HG02588 (cell line): ENCODE data around the gene CT45A3.
"Not testable (repeated sequence)": the region's sequence is repeated elsewhere in the genome, so short reads cannot be mapped to it uniquely, and the experiment has no call there.

ENCODE experiments used
- ATAC-seq: cut with Tn5 transposase; IDR thresholded peaks from one replicate; pipeline ENCODE4 v1.9.1; 2021; ENCODE audit warnings: mild to moderate bottlenecking, moderate library complexity; ENCODE audit not compliant: unreplicated experiment

Gene CT45A3, protein sequence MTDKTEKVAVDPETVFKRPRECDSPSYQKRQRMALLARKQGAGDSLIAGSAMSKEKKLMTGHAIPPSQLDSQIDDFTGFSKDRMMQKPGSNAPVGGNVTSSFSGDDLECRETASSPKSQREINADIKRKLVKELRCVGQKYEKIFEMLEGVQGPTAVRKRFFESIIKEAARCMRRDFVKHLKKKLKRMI

GRCh38 chrX:135768091-135768490 is at the start of gene CT45A3:
CT45A3 (minus strand) TSS chrX:135768191; CDS start chrX:135764444, 3,747 bp downstream.
- ATAC-seq = not testable (repeated sequence)

DNA sequence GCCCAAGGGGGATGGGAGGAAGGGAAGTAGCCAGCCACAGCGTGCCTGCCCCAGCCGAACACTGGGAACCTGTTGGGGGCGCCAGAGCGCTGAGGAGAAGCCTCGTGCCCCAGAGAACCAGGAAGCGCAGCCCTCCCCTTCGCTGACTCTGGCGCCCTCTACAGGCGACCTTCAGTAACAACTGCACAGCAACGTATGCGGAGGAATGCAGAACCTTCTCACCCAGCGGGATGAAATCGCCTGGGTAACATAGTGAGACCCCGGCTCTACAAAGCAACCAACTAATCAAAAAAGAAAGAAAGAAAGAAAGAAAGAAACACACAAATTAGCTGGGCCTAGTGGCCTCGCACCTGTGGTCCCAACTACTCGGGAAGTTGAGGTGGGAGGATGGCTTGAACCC is 34.7 kb upstream of the CT45A3 start, which contains the start of gene CT45A6:
CT45A6 (minus strand) TSS at position 101 of the 400 bp plus-strand sequence. CDS start 3,794 bp downstream, outside the sequence.
- ATAC-seq = not testable (repeated sequence)

DNA sequence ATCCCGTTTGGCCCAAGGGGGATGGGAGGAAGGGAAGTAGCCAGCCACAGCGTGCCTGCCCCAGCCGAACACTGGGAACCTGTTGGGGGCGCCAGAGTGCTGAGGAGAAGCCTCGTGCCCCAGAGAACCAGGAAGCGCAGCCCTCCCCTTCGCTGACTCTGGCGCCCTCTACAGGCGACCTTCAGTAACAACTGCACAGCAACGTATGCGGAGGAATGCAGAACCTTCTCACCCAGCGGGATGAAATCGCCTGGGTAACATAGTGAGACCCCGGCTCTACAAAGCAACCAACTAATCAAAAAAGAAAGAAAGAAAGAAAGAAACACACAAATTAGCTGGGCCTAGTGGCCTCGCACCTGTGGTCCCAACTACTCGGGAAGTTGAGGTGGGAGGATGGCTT is 17.4 kb upstream of the CT45A3 start, which contains the start of gene CT45A5:
CT45A5 (minus strand) TSS at position 101 of the 400 bp plus-strand sequence. CDS start 3,774 bp downstream, outside the sequence.
- ATAC-seq = not testable (repeated sequence)

- not testable (repeated sequence) for ATAC-seq
Measured at GRCh38 chrX:135744739-135745138, 23.3 kb downstream of the CT45A3 start.

DNA sequence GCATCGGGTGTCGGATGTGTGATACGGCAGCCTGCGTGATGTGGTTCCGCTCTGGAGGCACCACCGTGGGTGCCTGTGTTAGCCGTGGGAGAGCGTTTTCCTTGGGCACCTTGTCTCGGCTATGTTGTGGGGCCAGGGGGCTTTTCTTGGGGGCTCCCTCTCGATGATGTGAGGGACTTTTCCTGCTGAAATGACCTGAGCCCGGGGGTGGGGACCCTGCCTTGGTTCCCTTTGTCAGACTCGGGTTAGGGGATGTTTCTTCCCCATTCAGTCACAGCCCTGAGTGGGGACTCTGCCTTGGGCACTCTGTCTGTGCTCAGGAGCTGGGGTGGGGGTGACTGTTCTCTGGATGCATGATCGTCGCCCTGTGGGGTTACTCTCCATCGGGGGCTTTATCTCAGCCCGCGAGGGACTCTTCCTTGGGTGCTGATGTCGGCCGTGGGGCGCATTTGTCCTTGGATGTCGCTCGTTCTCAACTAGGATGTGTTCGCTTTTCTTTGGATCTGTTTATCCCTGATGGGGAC is 26.7 kb downstream of the CT45A3 start:
- no peak for ATAC-seq

DNA sequence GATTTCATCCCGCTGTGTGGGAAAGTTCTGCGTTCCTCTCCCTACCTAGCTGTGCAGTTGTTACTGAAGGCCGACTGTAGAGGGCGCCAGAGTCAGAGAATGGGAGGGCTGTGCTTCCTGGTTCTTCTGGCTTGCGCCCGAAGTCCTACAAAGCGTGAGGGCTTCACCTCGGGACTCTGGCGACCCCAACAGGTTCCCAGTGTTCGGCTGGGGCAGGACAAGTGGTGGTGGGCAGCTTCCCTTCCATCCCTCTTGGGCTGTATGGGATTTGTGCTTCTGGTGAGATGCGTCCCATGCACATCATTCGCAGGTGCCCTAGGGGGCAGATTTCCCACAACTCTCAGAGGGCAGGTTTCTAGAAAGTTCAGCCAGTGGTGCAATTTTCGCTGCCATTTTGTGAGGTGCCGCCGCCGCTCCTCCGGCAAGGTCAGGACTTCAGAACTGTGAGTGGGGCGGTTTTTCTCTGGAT is 27.3 kb downstream of the CT45A3 start:
- no peak for ATAC-seq

- ATAC-seq = no peak
Measured at GRCh38 chrX:135737366-135738071, 30.5 kb downstream of the CT45A3 start.

DNA sequence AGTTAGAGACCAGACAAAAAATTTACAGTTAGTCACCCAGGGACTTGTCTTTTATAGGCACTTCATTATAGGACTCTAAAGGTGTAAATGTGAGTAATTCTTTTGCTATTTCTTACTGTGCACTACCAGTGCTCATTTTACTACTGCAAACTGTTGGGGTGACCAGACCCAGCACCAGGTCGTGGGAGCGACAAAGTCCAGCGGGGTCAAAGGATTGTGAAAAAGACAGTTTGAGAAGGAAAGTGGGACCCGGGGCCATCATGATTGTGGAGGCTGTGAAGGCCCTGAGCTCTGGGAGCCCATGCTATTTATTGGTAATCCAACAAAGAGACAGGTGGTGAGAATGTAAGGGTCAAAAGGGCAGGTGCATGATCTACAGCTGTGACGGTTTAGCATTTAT is 33.3 kb downstream of the CT45A3 start:
- not testable (repeated sequence) for ATAC-seq

GRCh38 chrX:135713795-135714194 is 54.2 kb downstream of the CT45A3 start:
- no peak for ATAC-seq

- ATAC-seq = not testable (repeated sequence)
Measured at GRCh38 chrX:135713183-135713689, 54.8 kb downstream of the CT45A3 start, which contains the start of gene CT45A1. CT45A1 (plus strand) TSS chrX:135713639; CDS start chrX:135718941, 5,302 bp downstream.
